Hematopoietic multipotent progenitor cell treated with erythropoietin and hydrocortisone succinate and interleukin-3 and kit ligand, for 15 days (in vitro differentiated cells): Measurements from ENCODE around the gene LYZL6.
"Not testable (repeated sequence)": the region's sequence is repeated elsewhere in the genome, so short reads cannot be mapped to it uniquely, and the experiment has no call there.

ENCODE experiments used
- DNase-seq: peaks from one replicate; pipeline ENCODE4 v3.0.0-alpha.2; 2015; ENCODE audit warnings: low spot score

The LYZL6 gene

GRCh38 chr17:35906926-35907637 lies 36.4 kb downstream of the LYZL6 start:
- no peak for DNase-seq

DNA sequence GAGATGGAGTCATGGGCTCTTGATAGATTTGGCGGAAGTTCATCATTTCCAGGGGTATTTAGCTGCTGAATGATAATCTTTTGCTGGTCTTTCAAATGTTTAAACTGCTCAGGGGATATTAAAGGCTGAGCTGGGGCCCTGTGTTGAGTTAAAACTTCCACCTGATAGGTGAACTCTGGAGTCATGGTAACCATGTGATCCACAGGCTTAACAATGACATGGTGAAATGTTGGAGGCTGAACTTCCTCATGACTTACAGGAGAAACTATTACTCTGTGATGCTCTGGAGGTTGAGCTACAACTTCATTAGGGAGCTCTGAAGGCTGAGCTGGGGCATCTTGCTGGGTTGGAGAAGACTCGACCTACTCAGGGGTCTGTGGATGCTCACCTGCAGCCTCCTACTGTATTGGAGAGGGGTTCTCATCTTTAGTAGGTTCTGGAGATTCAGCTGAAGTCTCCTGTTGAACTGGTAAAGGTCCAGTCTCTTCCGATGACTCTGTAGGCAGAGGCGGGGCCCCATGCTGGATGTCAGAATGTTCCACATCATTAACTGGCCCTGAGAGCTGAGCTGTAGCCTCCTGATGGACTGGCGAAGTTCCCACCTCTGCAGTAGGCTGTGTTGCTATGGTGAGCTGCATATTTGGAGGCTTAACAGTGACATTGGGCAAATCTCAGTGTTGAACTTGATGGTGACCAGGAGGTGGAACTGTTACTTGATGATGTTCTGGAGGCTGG lies 37.2 kb downstream of the LYZL6 start:
- DNase-seq = no peak

DNA sequence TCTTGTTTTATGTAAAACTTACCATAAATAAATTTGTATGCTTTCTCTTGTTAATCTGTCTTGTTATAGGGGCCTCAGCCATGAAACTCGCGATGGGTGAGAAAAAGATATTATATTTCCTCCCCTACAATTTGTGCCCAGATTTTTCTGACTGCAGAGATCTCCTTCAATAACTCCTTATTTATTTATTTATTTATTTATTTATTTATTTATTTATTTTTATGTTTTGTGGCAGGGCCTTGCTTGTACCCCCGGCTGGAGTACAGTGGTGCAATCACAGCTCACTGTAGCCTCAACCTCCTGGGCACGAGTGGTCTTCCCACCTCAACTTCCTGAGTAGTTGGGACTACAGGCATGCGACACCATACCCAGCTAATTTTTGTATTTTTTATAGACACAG lies 40.1 kb downstream of the LYZL6 start:
- no peak for DNase-seq

- DNase-seq = no peak
Observed at GRCh38 chr17:35901631-35902175, 41.8 kb downstream of the LYZL6 start.

DNA sequence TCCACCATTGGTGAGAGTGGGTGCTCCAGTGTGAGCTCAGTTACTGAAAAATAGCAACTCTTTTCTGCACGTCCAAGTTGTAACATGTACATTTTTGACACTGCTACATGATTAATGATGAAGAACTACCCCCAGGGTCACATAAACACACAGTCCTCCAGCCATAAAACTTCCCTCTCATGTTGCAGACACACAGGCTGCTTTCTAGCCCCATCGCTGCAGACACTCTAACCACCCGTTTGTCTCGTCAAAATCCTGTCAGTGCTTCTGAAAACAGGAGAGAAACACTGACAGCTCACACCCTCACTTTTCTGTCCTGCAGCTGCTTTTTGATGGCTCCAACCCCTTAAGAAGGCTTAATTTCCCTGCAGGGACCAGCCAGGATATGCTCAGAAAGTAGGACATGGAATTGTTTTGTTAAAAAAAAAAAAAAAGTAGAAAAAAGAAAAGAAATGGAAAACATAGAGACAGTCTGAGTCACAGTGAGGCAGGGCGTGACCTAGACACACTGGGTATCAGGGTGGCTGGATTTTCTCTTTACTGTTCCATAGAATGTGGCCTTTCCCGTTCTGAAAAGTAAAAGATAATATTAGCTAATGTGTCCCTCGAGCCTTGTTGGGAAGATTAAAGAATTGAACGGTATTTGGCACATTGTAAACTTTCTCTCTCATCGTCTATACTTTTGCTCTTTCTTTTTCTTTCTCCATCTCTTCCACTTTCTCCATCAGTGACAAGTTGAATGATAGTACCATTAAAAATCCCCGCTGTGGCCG lies 42.6 kb downstream of the LYZL6 start:
- DNase-seq = no peak

- DNase-seq = no peak
Observed at GRCh38 chr17:35900280-35900679, 43.2 kb downstream of the LYZL6 start.

DNA sequence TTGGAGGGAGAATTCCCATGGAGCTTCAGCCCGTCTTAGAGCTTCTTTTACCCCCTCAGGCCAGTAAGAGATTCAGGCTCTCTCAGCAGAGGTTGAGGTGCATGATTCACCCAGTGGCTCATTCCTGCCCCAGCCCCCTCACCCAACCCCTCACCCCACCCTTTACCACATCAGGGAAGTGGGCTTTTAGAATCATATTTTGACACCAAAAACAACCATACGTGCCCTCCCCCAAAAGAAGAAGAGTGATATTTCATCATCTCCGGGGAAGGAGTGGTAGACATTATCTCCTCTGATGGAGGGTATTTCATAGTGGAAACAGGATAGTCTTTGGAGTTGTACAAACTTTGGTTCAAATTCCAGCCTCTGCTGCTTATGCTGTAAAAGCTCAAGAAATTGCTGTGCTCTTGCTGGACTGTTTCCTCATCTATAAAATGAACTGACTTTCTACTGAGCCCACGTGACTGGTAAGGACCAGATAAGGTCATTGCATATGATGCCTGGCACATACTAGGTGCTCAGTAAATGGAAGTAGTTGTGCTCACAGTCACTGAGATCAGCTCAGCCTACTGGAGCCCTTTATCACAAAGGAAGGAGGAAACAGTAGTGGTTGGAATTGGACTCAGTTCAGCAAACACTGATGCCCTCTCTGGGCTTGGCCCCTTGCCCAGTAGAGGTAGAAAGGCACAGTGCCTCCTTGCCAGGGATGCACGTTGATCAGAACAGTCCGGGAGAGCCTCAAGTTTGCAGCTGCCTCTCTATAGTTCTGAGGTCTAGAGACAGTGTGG lies 45.0 kb downstream of the LYZL6 start:
- DNase-seq = no peak

DNA sequence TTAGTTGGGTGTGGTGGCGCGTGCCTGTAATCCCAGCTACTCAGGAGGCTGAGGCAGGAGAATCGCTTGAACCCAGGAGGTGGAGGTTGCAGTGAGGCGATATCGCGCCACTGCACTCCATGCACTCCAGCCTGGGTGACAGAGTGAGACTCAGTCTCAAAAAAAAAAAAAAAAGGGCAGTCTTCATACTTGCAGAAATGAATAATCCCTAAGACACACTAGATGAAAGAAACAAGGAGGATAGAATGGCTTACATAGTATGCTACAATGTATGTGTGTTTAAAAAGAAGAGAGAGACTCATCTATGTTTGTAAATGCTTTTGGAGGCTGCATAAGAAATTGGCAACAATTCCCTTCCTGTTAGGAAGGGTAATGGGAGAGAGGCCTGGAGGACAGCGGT lies 45.7 kb downstream of the LYZL6 start:
- not testable (repeated sequence) for DNase-seq

- DNase-seq = no peak
Observed at GRCh38 chr17:35895636-35896587, 47.6 kb downstream of the LYZL6 start.

- no peak for DNase-seq
Observed at GRCh38 chr17:35894206-35894605, 49.3 kb downstream of the LYZL6 start.

DNA sequence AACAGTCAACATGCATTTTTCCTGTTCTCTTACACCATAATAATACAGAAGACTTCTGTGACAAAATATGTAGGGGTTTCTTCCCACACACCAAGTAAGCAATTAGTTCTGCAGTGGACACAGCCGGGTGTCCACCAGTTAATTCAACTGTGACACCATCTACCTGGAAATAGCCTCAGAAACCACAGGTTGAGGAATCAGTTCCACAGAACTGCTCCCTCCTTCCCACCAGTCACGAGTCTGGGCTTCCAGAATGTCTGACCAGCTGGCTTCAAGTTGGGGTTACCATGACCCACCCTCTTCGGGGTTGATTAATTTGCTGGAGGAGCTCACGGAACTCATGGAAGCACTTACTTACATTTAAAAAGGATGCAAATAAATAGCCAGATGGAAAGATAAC lies 49.8 kb downstream of the LYZL6 start:
- DNase-seq = no peak

GRCh38 chr17:35892091-35893035 lies 51.1 kb downstream of the LYZL6 start:
- no peak for DNase-seq

DNA sequence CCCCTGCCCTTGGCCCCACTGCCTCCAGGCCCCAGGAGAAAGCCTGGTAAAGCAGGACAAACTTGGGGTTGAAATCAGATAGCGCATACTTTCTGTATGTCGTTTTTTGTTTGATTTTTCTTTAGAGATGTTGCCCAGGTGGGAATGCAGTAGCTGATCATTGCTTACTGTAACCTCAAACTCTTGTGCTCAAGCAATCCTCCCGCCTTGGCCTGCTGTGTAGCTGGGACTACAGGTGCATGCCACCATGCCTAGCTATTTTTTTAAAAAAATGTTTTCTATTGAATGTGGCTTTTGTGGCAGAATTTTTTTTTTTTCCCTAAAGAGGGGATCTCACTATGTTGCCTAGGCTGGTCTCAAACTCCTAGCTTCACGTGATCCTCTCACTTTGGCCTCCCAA lies 52.2 kb downstream of the LYZL6 start:
- DNase-seq = no peak

GRCh38 chr17:35890774-35891155 lies 52.7 kb downstream of the LYZL6 start:
- no peak for DNase-seq

DNA sequence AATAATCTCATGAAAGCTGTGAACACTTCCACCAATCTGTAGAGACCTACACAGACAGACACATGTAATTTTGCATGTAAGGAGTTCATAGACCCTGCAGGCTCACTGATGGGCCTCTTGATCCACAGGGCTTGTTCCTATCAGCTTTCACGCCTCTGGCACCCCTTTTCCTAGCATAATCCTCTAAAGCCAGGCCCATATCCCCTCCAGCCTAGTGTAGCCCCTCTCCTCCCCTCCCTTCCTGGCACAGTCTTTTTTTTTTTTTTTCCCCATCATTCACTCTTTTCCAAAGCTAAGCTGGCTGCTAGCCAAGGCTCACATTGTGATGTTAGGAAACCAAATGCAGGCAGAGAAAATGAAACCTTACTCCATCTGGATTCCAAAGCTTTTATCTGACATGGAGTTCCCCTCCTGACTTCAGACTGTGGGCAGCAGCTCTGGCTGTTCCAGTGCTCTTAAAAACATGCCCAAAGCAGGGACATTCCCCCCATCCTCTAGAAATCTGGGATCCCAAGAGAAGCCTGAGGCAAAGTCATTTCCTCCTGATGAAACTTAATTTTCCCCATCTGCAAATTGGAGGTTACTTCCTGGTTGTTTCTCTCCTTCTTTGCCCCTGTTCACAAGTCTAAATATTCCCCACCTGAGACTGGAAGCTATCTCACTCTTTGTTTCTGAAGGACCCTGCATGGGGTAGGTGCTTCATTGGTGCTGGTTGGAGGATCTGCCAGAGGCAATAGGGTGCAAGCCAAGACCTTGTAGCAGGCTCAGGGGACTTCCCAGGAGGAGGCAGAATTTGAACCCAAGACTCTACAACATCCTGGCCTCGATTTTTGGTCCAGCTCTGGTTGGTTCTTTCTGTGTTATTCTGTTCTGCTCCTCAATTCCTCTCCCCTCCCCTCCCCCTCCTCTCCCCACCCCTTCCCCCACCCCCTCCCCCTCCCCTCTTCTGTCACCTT lies 53.4 kb downstream of the LYZL6 start:
- no peak for DNase-seq

- no peak for DNase-seq
Observed at GRCh38 chr17:35889241-35889640, 54.3 kb downstream of the LYZL6 start.
